Measurements from ENCODE around the gene ASB8. TPM values are rescaled to one million over a fixed set of nuclear protein-coding genes. Genes with fewer than 3 reads are reported as not detected.

ASB8 gene, protein sequence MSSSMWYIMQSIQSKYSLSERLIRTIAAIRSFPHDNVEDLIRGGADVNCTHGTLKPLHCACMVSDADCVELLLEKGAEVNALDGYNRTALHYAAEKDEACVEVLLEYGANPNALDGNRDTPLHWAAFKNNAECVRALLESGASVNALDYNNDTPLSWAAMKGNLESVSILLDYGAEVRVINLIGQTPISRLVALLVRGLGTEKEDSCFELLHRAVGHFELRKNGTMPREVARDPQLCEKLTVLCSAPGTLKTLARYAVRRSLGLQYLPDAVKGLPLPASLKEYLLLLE
- 14.2 and 23.5 TPM in 2 replicates for total RNA-seq

DNA sequence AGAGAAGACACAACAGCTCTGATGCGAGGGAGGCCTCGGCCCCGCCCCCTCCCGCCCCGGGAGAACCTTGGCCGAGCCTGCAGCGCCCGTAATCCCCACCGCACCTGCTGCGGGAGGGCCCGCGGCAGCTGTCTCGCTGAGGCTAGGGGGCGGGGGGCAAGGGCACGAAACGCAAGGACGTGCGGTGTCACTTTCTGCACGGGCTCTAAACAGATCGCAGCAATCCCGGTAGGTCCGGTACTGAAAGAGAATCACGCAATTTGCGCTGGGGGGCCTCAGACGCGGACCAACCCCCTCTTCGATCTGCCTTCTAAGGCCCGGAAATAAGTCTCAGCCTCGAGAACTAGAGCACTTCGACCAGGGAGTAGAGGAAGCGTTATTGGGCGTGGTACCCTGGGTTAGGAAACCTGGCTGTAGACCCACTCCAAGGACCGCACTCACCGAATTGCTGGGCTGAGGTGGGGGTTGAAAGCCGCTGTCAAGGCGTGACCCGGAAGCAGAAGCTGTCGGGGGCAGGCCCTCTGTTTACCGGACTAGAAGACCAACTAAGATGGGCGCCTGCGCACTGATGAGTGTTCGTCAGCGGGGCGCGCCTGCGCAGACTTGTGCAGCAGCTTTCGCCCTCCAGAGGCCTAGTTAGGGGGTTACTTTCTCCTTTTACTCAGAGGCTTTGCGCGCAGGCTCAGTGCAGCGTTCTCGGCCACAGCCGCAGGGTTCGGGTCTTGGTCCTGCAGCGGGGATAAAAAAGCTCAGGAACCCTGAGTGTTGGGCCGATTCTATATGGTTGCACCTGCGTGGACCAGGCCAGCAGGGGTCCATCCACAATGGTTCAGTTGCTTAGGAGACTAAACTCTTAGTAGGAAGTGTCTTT lies at the start of gene ASB8:
Gene ASB8, minus strand, starts transcription at position 498 of the 871 bp plus-strand sequence. CDS start 4,019 bp downstream, outside the sequence.
- peak; percentile 95 for DNase-seq (ENCODE audit: low read depth)

- DNase-seq (ENCODE audit: low read depth), result no peak
These were observed 45.9 kb upstream of the ASB8 start, which contains the start of gene OR10AD1 for GRCh38 chr12:48203192-48203591. Gene OR10AD1, minus strand, starts transcription at chr12:48203292. Its CDS starts 0 bp downstream, at chr12:48203292.

GRCh38 chr12:48202766-48203165 lies 45.5 kb upstream of the ASB8 start:
- DNase-seq (ENCODE audit: low read depth), result no peak

GRCh38 chr12:48201516-48201915 lies 44.2 kb upstream of the ASB8 start:
- DNase-seq (ENCODE audit: low read depth), result no peak

GRCh38 chr12:48201091-48201490 lies 43.8 kb upstream of the ASB8 start:
- no peak for DNase-seq (ENCODE audit: low read depth)

GRCh38 chr12:48199774-48200221 lies 42.5 kb upstream of the ASB8 start:
- DNase-seq (ENCODE audit: low read depth), result peak; percentile 74

DNA sequence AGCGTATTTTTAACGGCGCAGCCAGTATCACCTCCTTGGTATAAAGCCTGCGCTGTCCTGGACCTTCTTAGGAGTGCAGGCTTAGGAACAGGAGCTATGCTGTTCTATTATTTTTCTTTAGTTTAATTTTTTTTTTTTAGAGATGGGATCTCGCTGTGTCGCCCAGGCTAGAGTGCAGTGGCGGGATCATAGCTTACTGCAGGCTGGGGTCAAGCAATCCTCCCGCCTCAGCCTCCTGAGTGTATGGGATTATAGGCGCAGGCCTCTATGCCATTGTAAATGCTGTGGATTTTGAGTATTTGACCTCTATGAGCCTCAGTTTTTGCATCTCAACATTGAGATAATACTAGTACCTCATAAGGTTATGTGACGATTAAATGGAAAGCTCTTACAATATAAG lies 41.7 kb upstream of the ASB8 start:
- DNase-seq (ENCODE audit: low read depth), result no peak

DNA sequence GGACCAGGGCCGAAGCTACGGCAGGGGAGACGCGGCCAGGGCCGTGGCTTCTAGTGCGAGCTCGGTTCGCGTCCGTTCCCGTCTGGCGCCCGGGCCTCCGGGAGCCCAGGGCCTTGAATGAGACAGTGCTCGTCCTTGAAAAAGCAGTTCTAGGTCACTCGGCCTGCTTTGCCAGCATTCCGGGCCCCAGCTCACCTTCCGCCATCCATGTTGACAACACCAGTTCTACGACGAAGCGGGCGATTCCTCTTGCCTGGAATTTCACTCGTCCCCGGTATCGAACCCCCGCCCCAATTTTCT lies 41.3 kb upstream of the ASB8 start:
- DNase-seq (ENCODE audit: low read depth), result no peak

DNA sequence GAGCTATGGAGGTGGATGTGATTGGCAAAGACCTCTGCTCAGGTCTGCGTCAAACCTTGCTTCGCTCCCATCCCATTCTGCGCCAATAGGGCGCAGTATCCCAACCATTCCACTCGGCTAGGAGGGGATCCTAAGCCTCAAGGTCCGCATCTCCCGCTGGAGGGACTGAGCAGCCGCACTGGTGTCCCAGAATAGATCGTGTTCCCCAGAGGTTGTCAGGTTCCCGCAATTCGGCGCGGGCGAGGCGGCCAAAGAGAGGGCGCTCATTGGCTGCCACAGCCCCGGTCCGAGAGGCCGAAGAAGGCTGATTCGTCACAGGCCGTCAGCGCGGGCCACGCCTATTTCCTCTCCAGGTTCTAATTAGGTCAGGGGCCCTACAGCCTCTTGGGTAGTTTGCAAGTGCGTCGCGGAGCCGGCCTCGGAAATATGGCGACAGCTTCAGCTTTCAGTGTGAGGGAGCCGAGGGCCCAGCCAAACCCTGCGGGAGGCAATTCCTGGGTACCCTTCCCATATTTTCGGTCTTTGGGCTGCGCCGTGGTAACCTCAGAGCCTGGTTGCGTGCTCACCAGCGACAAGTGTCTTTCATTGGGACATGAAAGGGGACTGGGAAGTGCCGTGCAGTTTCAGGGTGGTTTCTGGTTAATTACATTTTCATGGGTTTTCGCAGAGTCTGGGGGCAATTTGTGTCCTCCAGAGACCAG lies 40.8 kb upstream of the ASB8 start:
- DNase-seq (ENCODE audit: low read depth), result peak; percentile 91

DNA sequence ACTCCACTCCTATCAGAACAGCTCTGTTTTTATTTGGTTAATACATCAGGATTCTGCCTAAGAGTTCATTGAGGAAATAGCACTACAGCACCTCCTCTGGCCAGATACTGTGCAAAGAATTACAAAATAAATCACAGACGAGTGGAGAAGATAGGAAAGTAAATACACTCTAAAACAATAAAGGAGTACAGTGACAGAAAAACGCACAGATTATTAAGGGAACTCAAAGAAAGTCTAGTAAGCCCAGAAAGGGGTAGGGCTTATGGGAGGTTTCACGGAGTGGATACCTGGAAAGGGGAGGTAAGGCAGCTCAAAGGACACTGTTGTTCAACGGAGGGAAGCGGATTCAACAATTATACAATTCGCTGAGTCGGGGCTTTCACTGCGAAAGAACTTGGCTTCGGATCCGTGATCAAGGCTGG lies 40.2 kb upstream of the ASB8 start:
- DNase-seq (ENCODE audit: low read depth), result peak; percentile 65

DNA sequence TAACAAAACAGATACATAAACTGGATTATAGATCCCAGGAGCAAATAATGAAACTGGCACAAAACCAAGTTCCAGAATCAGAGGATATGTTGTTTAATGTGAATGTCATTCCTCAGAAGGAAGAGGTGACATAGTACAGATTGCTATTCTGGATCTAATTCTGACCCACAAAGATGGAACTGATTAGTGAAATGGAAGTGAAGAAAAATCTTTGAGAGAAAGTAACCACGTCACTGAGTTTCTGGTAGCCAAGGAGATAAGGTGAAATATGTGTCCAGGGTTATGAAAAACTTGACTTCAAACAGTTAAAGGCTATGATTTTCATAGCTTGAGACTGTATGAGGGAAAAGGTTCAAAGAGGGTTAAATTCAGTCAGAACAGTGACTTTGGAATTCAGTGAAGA lies 37.5 kb upstream of the ASB8 start:
- DNase-seq (ENCODE audit: low read depth), result no peak

GRCh38 chr12:48193623-48194022 lies 36.3 kb upstream of the ASB8 start:
- no peak for DNase-seq (ENCODE audit: low read depth)

- DNase-seq (ENCODE audit: low read depth), result no peak
These were observed 35.5 kb upstream of the ASB8 start for GRCh38 chr12:48192861-48193260.

DNA sequence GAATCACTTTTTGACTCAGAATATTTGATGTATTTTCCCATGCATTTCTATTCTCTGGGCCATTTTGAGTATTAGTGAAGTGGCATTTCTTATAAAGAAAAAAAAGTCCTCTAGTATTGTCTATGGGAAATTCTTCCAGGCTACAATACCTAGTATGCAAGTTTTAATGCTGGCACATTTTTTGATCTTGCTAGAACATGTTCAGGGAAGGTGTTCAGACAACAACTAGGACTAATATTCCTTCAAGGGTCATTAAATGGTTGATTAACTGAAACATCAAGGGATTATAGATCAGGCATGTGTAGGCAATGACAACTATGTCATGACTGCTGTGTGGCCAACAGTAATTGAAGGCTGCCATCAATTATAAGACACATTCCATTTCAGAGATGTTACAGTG lies 33.8 kb upstream of the ASB8 start:
- DNase-seq (ENCODE audit: low read depth), result no peak

DNA sequence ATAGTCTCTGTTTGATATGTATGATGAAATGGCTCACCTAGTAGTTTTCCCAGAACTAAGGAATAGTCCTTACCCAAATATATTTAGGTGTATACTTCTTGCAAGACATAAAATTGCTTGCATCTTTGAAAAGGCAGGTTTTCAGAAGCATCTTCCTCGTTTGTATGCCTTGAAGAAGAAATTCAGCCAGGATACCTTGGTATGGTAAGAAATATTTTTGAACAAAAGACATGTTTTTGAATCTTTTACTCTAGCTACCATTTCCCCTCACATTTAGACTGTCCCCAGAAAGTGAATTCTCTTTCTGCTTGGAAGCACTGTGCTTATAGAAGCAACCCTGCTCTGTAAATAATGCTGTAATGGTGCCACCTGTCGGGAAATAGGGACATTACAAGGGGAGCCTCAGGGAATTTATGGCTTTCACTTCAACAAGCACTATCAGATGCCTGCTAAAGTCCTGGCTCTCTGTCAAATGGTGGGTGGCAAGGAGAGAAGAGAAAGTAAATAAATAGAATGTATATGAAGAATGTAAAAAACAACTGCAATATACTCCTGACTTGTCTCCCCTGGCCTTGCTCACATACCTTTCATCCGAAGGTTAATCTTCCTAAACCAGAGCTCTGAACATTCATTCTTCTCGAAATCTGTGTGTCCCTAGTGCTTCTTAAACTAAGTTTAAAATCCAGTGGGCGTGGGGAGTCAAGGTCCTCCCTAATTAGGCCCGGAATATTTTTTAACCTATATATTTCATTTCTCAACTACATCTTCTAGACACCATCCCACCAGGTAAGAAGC lies 32.2 kb upstream of the ASB8 start:
- peak; percentile 68 for DNase-seq (ENCODE audit: low read depth)

GRCh38 chr12:48187916-48188695 lies 30.8 kb upstream of the ASB8 start:
- no peak for DNase-seq (ENCODE audit: low read depth)

DNA sequence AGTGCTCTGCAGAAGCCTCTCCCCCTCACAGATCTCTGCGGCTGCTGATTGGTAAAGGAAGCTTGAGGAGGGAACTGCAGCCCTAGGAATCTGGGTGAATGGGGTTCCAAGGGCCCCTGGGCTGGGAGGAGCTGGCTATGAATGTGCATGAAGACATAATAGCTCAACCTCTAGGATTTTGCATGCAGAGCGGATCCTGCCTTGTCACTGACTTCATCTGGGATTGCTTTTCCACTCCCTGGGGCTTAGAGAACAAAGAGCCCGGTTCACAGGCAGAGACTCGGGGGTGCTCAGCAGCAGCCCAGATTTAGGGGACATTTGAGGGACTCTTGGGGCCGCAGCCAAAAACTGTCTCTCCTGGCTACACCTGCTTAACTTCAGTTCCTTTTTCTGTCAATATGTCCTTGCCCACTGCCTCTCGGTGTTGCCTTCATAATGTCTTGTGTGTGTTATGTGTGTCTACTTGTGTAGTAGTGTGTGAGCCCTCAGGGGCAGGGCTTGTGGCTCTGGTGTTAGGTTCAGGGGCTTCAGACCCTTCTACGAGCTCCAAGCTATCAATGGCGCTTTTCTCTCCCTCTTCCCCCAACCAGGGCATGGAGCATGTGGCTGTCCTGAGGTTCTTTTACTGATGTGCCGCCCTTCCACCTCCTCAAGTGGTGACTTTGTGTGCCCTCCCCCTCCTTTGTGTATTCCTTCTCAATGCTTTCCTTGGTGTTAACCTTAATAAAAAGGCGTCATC lies 28.0 kb upstream of the ASB8 start:
- DNase-seq (ENCODE audit: low read depth), result no peak

DNA sequence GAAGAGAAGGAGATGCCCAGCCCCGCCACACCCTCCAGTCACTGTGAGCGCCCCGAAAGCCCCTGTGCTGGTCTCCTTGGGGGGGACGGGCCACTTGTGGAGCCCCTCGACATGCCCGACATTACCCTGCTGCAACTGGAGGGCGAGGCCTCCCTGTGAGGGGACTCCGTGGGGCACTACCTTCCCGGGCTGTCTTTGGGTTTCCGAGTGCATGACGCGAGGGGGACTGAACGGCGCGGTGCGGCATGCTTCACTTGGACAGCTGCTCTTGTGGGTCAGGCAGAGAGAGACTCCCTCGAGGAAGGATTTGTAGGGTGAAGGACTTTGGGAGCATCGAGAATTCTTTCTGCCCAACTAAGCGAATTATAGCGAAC lies 27.2 kb upstream of the ASB8 start:
- no peak for DNase-seq (ENCODE audit: low read depth)

DNA sequence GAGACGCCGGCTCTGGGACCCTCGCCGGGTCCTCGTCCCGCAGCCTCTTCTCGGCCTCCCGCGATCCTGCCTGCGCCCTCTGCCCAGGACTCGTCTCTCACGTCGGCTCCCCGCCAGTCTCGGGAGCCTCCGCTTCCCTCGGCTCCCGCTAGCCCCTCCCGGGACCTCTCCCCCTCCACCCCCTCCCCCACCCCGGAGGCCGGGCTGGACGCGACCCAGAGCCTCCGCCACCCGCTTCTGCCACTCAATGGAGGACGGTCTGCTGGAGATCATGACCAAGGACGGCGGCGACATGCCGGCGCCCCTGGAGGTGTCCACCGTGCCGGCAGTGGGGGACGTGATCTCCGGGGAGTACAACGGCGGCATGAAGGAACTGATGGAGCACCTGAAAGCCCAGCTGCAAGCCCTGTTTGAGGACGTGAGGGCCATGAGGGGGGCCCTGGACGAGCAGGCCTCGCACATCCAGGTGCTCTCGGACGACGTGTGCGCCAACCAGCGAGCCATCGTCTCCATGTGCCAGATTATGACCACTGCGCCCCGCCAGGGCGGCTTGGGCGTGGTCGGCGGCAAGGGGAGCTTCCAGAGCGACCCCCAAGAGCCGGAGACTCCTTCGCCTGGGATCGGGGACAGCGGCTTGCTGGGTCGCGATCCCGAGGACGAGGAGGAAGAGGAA lies 26.7 kb upstream of the ASB8 start:
- no peak for DNase-seq (ENCODE audit: low read depth)

All from renal cortical epithelial cell (primary cell).